Stimulated activated CD4-positive, alpha-beta T cell treated with anti-CD3 and anti-CD28 coated beads, TNF-alpha, amount 100 ng/mL, for 48 hours (primary cell): ENCODE measurements around the gene OBSCN.
A peak's percentile ranks its signal among the peaks of the same experiment; 100 is the strongest.
"Not testable (repeated sequence)": the region's sequence is repeated elsewhere in the genome, so short reads cannot be mapped to it uniquely, and the experiment has no call there.

Source experiments
- DNase-seq, 3 donors: peaks; one replicate each; pipeline ENCODE4 v3.0.0-alpha.2; 2020; ENCODE audit warnings: low read depth in 3 of 3

The OBSCN gene

DNA sequence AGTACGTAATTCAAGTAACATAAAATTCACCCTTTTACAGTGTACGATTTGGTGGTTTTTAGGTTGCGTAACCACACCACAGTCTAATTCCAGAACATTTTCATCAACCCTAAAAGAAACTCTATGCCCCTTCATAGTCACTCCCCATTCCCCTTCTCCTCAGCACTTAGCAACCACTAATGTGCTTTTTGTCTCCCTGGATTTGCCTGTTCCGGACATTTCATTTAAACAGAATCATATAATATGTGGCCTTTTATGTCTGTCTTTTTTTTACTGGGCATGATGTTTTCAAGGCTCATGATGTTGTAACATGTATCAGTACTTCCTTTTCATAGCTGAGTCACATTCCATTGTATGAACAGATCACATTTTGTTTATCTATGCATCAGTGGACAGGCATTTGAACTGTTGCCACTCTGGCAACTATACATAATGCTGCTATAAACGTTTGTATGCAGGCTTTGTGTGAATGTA is 20.8 kb downstream of the OBSCN start:
- DNase-seq = no peak

DNA sequence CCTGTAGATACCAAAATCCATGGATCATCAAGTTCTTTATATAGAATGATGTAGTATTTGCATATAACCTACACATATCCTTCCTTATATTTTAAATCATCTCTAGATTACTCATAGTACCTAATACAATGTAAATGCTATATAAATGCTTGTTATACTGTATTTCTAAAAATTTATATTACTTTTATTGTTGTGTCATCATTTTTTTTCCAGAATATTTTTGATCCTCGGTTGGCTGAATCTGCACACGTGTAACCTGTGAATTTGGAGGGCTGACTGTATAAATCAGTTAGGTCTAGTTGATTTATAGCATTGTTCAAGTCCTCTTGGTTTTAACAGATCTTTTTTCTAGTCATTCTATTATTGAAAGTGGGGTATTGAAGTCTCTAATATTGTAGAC is 23.3 kb downstream of the OBSCN start:
- DNase-seq = no peak

DNA sequence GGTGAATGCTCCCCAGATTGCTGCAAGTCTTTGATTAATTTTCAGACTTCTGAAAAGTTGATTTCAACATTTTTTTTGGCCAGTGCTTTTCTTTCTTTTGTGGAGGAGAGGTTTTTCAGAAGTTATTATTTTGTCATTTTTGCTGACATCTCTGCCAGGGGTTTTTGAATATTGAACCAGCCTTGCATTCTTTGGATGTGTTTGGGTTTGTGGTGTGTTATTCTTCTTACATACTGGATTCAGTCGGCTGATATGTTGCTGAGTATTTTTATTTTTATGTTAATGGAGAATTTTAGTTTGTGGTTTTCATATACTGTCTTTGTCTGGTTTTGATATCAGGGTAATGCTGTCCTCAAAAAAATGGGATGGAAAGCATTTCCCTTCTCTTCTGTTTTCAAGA is 25.3 kb downstream of the OBSCN start:
- DNase-seq = no peak

DNA sequence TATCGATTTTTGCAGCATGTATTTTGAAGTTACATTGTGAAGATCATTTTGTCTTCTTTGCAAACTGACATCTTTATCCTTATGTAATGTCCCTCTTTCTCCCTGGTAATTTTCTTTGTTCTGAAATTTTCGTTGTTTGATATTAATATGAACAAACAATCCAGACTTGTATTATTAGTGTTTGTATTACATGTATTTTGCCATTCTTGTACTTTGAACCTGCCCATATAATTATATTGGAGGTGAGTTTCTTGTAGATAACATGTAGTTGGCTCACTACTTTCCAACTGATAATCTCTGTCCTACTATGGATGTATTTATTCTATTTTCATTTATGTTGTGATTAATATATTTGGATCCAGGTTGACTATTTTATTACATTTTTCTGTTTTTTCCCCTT is 27.1 kb downstream of the OBSCN start:
- no peak for DNase-seq

DNA sequence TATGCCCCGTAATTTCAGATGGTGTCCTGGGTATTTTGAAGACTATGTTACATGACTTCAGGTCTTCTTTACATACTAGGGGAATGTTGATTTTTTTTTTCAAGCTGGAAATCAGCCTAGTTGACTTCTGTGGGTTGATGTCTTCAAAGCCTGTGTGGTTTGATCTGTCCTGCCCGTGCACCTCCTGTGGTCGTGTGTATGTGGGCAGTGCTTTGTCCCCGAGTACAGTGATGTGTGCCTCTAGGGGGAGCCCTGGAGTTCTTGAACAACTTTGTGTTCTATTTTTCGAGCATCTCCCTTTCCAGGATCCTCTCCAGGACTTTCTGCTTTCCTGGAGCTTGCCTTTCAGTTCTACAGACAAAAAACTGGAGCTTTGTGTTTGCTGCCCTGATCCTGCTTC is 28.9 kb downstream of the OBSCN start:
- peak in 1 of 3 donors; percentile 13 for DNase-seq

DNA sequence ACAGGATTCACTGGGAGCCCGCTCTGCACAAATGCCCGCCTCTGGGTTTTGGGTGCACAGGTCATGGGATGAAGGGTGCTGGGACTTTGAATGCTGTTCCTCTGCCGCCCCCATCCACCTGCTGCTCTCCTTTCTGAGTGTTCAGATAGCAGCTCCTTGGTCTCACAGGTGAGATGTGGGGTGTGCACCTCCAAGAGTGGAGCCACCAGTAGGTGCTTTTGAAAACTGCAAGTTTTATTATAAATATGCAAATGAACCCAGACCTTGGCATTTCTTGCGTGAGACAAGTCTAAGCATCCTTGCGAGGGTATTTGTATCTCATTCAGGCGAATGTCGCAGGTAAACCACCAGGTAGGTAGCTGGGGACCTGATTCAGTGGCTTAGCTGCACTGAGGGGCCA is 30.2 kb downstream of the OBSCN start:
- no peak for DNase-seq

DNA sequence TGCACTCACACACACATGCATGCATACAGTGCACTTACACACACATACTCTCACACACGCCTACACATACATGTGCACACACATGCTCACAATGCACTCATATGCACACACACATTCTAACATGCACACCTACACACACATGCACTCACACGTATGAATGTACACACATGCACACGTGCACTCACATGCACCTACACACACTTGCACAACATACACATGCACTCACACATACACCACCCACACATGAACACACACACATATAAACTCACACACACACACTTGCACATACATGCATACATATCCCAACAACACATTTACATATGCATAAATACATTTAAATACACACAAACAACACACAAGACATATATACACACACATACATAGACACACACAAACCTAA is 30.6 kb downstream of the OBSCN start:
- DNase-seq = no peak

DNA sequence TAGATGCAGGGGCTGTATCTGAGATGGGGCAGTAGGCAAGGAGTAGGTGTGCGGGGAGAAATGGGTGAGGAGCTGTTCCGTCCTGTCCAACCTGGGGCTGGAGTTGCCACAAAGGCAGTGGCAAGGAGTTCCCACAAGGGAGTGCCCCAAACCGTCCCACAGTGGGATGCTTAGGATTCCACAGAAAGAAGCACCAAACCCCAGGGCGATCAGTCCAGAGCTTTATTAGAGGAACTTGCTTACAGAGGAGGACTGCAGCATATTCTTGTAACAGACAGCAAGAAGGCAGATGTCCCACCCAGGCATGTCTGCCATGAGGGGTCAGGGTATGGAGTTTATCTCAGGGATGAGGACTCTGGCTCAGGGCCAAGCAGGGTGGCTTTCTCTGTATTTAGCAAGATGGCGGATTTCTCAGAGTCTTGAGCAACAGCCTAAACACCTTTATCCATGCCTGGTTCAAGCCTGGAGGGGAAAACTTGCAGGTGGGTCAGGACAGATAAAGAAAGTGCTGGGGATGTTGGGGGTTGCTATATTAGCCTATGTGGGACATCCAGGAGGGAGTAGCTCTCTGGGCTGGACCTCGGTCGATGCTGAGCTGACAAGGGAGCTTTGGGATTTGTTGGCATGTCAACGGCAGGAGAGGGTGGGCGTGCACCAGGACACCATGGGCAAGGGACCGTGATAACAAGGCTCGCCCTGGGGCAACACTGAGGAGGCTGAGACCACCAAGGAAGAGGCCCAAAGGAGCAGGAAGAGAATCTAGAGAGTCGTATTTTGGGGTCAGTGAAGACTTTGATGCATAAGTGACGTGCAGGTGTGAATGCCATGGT is 32.8 kb downstream of the OBSCN start:
- no peak for DNase-seq

DNA sequence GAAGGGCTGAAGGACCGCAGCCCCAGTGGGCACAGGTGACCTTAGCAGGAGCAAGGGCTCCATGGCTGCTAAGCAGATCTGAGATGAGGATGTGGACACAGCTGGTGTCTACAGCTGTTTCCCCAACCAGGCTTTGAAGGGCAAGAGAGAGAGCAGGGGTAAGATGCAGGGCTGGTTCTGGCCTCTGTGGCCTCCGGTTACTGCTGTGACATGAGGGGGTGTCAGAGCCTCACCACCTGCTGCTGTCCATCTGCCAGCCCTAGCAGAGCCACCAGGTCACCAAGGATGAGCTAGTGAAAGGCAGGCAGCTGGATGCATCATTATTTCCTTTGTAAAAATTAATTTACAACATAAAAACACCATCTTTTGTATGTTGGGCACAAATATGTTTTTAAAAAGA is 33.4 kb downstream of the OBSCN start:
- no peak for DNase-seq

DNA sequence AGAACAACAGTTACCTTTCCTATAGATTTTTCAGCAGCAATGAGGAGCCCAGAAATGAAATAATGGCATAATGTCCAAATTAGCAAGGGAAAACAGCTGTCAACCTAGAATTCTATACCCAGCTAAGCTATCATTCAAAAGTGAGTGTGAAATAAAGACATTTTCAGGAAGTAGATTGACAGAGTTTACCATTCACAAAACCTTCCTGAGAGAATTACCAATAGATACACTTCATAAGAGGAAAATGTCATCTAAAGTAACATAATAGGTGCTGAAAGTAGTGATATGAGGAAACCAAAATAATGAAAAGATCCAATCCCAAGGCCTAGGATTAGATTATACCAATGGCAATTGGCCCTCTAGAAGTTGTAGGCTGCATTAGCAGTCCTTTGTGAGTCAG is 34.6 kb downstream of the OBSCN start:
- DNase-seq = no peak

DNA sequence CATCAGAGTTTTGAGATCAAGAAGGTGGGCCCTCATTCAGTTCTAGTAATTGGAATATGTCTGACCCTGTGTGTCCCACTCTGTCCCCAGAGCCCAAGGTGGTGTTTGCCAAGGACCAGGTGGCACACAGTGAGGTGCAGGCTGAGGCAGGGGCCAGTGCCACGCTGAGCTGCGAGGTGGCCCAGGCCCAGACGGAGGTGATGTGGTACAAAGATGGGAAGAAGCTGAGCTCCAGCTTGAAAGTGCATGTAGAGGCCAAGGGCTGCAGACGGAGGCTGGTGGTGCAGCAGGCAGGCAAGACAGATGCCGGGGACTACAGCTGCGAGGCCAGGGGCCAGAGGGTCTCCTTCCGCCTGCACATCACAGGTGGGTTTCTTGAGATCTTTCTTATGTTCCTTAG is 35.2 kb downstream of the OBSCN start:
- no peak for DNase-seq

DNA sequence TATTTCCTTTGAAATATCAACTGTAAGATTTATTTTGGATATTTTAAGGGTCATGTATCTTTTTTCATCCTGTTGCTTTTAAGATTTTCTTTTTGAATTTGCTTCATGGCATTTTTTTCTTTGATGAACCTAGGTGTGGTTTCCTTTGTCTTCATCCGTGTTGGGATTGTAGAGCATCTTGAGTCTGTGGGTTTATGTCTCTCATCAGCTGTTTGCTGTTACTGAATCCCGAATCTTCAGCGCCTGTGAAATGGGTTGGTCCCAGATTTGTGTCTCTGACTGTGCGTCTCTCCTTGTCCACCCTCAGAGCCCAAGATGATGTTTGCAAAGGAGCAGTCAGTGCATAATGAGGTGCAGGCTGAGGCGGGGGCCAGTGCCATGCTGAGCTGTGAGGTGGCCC is 36.1 kb downstream of the OBSCN start:
- not testable (repeated sequence) for DNase-seq

DNA sequence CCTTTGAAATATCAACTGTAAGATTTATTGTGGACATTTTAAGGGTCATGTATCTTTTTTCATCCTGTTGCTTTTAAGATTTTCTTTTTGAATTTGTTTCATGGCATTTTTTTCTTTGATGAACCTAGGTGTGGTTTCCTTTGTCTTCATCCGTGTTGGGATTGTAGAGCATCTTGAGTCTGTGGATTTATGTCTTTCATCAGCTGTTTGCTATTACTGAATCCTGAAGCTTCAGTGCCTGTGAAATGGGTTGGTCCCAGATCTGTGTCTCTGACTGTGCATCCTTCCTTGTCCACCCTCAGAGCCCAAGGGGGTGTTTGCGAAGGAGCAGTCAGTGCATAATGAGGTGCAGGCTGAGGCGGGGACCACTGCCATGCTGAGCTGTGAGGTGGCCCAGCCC is 37.3 kb downstream of the OBSCN start:
- no peak for DNase-seq

DNA sequence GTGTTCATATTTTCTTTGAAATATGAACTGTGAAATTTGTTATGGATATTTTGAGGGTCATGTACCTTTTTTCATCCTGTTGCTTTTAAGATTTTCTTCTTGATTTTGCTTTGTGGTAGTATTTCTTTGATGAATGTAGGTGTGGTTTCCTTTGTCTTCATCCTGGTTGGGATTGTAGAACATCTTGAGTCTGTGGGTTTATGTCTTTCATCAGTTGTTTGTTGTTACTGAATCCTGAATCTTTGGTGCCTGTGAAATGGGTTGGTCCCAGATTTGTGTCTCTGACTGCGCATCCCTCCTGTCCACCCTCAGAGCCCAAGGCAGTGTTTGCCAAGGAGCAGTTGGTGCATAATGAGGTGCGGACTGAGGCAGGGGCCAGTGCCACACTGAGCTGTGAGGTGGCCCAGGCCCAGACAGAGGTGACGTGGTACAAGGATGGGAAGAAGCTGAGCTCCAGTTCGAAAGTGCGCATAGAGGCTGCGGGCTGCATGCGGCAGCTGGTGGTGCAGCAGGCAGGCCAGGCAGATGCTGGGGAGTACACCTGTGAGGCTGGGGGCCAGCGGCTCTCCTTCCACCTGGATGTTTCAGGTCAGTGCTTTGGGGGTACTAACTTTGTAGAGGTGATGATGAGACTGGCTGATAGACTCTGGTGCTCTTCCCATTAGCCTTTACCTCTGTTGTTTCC is 38.5 kb downstream of the OBSCN start:
- no peak for DNase-seq

DNA sequence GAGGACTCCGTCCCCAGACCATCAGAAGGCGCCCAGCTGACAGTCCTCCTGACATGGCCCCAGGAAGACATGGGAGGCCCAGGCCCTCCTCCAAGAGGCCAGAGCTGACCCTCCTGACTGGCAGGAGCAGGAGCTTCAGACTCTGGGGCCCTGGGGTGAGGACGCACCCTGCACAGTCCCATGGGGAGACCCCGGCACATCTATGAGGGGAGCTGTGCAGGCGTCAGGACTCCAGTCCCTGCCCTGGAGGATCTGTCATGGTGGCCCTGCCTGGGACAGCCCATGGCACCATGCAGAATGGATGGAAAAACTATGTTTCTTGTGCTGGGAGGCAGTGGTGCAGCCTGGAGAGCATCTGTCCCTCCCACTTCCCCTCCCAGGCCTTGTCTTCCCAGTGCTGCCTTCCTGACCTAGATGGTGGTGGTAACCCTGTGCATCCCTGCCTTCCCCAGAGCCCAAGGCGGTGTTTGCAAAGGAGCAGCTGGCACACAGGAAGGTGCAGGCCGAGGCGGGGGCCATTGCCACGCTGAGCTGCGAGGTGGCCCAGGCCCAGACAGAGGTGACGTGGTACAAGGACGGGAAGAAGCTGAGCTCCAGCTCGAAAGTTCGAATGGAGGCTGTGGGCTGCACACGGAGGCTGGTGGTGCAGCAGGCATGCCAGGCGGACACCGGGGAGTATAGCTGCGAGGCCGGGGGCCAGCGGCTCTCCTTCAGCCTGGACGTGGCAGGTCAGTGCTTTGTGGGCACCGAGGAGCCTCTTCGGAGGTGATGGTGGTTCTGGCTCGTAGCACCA is 41.9 kb downstream of the OBSCN start:
- no peak for DNase-seq

DNA sequence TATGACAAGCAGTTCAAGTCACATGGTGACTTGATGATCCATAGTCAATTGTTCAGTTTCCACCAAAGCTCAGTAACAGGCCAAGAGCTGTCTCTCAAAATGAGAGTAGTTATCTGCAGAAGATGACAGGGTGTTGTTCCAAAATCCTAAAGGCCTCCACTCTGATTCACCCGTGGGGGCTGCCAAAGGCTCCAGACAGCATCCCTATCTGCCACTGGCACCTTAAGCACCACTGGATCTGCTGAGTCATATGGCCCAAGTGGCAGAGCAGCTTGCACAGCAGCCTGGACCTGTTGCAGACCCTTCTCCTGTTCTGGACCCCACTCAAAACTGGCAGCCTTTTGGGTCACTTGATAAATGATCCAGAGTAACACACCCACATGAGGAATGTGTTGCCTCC is 44.6 kb downstream of the OBSCN start:
- DNase-seq = not testable (repeated sequence)

DNA sequence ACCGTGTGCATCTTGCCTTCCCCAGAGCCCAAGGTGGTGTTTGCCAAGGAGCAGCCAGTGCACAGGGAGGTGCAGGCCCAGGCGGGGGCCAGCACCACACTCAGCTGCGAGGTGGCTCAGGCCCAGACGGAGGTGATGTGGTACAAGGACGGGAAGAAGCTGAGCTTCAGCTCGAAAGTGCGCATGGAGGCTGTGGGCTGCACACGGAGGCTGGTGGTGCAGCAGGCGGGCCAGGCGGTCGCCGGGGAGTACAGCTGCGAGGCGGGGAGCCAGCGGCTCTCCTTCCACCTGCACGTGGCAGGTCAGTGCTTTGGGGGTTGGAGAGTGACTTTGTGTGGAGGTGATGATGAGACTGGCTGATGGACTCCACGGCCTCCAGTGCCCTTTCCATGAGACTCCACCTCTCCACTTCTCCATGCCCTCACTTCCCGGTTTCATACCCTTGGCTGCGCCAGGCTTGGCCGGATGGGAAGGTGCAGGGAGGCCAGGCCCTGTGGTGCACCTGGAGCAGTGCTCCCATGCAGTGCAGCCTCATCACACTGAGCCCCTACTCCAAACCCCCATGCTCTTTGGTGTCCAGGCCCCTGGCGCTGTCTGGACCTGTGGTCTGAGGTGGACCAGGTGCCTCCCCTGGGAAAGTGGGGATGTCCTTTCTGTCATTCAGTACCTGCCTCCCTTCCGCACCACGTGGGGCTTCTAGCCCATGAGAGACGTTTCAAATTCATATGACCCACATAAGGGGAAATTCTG is 49.0 kb downstream of the OBSCN start:
- no peak for DNase-seq

DNA sequence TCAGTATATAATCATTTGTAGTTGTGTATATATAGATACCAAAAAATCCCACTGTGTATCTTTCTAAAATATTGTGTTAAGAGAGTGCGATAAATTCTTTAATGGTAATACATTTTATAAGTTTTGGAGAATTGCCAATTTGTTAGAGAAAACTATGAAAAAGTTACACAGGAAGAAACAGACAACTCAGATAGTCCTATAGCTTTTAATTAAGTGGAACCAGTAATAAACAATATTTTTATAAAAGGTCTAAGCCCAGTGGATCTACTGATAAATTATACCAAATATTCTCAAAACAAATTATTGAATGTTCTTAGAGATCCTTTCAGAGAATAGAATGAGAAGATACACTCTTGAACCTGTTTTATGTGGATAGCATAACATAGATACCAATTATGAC is 50.6 kb downstream of the OBSCN start:
- no peak for DNase-seq

DNA sequence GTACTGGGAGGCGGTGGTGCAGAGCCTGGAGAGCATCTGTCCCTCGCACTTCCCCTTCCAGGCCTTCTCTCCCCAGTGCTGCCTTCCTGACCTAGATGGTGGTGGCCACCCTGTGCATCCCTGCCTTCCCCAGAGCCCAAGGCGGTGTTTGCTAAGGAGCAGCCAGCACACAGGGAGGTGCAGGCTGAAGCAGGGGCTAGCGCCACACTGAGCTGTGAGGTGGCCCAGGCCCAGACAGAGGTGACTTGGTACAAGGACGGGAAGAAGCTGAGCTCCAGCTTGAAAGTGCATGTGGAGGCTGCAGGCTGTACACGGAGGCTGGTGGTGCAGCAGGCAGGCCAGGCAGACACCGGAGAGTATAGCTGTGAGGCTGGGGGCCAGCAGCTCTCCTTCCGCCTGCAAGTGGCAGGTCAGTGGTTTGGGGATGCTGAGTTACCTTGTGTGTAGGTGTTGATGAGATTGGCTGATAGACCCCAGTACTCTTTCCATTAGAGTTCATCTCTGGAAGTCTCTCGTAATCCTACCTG is 51.6 kb downstream of the OBSCN start:
- no peak for DNase-seq

DNA sequence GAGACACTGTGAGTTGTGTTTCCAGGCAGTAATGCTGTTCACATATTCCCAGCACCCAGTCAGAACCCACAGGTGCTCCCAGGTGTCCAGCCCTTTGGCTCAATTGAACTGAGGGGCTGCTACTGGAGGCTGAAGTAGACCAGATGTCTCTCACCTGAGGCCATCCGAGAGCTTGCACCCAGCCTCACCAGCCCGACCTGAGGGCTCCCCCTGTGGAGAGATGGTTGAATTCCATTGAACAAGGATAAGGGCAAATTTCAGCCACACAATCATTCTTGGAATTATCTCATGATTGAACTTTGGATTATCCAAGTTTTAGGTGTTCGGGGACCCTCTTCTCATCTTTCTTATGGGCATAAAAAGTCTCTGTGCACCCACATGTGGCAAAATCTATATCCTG is 52.1 kb downstream of the OBSCN start:
- DNase-seq = no peak

DNA sequence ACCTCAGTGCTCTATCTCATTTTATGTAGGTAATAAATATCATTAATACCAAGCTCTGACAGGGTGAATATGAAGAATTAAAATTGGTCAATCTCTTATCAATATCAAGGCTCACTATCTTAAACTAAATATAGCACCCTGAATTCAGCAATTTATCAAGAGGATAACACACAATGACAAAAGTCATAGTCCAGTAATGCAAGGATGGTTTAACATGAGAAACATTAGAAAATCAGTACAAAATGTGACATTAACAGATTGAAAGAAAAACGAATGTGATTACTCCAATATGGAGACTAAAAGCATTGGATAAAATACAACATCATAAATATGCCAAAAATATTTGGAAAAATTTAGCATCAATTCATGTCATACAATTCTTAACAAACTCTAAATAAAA is 53.9 kb downstream of the OBSCN start:
- no peak for DNase-seq

DNA sequence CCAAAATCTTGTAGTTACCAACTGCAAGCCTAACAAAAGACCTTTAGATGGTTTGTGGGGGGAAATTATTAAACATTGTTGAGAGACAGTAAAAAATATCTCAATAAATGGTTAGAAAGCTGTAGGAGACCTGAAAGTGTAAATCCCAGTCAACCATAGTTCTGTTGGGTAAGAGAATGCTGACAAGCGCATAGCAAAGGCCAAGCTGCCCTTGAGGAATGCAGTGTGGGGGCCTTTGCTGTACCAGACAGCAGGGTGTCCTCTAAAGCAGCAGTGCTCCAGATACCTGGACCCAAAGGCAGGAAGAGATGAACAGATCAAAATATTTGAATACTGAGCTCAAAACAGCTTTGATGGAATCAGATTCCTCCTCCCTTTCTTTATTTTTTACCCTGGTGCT is 54.6 kb downstream of the OBSCN start:
- DNase-seq = no peak
